CD4-positive, alpha-beta T cell treated with Interleukin-1 beta for 1 hour (primary cell): ENCODE results near the gene MRPS15.

Source experiments
- DNase-seq, 2 donors: peaks; one replicate each; pipeline ENCODE4 v3.0.0-alpha.2; 2020 to 2022

Gene MRPS15

DNA sequence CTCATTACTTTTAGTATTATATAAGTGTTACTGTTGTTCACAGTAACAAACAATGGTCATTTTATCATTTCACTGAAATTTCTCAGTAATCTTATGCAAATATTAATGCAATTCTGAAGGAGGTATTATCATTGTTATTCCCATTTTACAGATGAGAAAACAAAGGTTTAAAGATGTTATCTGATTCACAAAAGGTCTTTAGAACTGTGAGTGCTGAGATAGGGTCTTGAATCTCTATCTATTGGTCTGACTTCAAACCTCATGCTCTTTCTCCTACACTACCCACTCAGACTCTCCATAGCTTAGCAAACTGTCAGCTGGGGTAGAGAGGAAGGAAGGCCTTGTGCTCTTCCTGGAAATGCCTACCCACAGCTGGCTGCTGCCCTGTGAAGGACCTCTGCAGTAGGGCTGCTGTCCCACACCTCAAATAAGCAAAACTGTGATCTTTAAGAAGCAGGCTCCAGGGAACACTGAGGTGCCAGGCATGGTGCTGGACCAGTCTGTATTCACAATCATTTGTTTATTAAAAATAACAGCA lies 7.7 kb downstream of the MRPS15 start:
- DNase-seq: no peak

GRCh38 chr1:36455386-36455785 lies 8.8 kb downstream of the MRPS15 start:
- no peak for DNase-seq

- no peak for DNase-seq
Observed at GRCh38 chr1:36453600-36454388, 10.4 kb downstream of the MRPS15 start.

GRCh38 chr1:36453051-36453450 lies 11.1 kb downstream of the MRPS15 start:
- no peak for DNase-seq

GRCh38 chr1:36450919-36451305 lies 13.3 kb downstream of the MRPS15 start:
- DNase-seq: no peak

- DNase-seq: peak; percentile 91 to 92
Observed at GRCh38 chr1:36450270-36450918, 13.8 kb downstream of the MRPS15 start, which contains the start of gene OSCP1. Gene OSCP1 (minus strand): TSS chr1:36450451. CDS start chr1:36450369, 82 bp downstream.

DNA sequence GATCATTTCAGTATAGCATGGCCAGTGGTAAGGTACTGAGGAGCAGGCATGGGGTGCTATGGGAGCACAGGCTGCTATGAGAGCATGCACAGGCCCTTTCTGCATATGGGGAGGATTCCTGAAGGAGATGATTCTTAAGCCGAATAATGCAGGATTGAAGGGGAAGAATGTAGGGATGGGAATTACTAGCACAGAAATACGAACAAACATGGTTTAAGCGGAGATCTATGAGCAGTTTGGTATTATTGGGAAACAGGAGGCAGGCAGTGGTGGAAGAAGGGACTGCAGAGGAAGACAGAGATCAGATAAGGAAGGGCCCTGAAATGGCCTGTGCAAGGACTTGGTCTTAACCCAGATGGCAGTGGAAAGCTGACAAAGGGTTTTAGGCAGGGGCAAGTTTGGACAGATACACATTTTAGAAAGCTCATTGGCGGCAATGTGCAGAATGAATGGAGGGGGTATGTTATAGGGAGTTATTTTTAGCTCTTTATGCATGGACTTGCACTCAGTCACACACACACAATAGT lies 15.6 kb downstream of the MRPS15 start:
- no peak for DNase-seq

- no peak for DNase-seq
Observed at GRCh38 chr1:36447450-36447849, 16.7 kb downstream of the MRPS15 start.

- no peak for DNase-seq
Observed at GRCh38 chr1:36446746-36447145, 17.4 kb downstream of the MRPS15 start.

DNA sequence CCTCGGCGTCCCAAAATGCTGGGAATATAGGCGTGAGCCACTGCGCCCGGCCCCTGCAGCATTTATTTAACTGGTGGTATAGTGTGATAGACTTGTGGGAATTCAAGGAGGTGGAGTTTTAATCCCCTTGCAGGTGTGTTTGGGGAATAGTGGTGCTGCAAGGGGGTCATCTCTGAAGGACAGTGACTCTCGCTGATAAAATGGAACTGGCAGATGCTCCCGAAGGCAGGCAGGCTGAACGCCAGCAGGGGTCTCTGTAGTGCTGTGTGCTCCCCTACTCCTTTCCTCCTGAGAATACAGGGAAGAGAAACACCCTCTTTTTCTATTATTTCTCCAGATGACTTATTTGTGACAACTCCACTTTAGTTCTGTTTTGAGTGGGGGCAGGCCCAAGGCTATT lies 17.9 kb downstream of the MRPS15 start:
- DNase-seq: peak in 1 of 2 donors; percentile 25

DNA sequence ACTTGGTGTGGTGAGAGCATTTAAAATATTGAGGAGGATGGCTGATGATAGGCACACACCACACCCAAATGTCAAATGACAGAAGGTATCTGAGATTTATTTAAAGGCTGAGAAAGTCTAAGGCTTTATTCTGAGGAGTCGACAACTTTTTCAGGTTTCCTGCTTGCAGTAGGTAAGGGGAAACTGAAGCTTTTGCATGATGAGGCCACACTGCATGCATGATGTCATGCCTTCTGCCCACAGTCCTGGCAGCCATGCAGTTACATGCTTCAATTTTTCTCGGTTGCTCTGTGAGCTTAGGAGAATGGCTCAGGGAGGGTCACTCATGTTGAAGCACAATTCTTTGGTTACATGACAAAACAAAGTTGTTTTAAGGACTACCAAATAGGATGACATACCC lies 20.9 kb downstream of the MRPS15 start:
- no peak for DNase-seq

DNA sequence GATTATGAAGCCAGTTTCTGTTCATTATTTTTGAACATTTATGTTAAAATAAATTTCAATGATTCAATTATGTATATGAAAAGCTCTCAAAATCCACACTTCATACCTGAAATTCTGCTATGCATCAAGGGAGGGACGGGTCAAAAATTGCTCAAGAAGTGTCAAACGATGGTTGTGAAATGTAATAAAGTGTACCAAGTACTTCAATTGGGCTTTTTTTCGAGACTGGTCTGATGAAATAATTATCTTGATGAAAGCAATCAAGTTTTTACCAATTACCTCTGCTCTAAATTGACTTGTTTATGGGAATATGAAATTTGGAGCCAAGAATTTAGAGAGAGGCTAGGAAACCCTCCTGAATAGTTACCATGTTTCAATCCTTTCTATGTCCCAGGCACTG lies 21.8 kb downstream of the MRPS15 start:
- DNase-seq: no peak

DNA sequence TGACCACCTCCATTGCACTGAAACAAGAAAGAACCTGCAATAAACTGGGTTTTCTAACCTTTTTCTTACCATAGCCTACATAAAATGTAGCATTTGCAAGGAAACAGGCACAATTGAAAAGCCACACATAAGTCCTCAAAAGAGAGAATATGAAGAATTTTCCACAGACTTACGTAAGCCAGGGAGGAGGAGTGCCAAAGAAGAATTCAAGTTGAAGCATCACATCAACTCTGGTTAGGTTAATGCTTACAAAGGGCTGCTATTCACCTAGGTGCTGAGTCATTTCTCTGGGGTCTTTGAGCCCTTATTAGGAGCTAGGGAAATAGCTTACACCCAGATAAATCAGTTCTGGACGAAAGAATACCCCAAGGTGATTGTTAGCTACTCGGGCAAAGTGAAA lies 23.5 kb downstream of the MRPS15 start:
- DNase-seq: no peak

GRCh38 chr1:36440044-36440443 lies 24.1 kb downstream of the MRPS15 start:
- DNase-seq: no peak

GRCh38 chr1:36438715-36439114 lies 25.5 kb downstream of the MRPS15 start:
- DNase-seq: no peak

DNA sequence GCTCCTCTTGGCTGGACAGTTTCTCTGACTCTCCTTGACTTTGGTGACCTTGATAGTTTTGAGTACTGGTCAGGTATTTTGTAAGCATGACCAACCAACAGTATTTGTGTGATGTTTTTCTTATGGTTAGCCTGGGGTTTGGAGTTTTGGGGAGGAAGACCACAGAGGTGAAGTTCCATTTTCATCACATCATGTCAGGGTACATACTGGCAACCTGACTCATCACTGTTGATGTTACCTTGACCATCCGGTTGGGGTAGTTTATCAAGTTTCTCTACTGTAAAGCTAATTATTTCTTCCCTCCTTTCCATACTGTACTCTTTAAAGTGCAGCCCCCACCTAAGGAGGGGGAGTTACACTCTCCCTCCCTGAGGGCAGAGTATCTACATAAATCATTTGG lies 27.4 kb downstream of the MRPS15 start:
- DNase-seq: no peak

- DNase-seq: no peak
Observed at GRCh38 chr1:36433102-36433501, 31.1 kb downstream of the MRPS15 start.

- DNase-seq: no peak
Observed at GRCh38 chr1:36432616-36433015, 31.6 kb downstream of the MRPS15 start.

DNA sequence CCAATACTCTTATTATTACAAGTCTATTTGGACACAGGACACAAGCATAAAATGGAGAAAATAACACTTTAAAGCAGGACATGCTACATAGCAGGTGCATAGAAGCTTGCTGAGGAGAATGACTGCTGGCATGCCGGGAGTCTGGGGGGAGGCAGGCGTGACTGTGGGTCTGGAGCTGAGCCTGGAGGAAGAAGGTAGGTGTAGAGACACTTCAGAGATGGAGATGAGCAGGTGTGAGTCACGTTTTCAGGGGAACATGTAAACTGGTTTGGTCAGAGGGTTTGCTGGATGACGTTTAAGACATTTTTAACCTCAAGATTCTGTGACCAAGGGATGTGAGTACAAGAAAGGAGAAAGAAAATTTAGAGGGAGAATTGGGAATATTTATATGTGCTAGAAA lies 38.4 kb downstream of the MRPS15 start:
- no peak for DNase-seq

- DNase-seq: no peak
Observed at GRCh38 chr1:36421649-36422048, 42.5 kb downstream of the MRPS15 start.

DNA sequence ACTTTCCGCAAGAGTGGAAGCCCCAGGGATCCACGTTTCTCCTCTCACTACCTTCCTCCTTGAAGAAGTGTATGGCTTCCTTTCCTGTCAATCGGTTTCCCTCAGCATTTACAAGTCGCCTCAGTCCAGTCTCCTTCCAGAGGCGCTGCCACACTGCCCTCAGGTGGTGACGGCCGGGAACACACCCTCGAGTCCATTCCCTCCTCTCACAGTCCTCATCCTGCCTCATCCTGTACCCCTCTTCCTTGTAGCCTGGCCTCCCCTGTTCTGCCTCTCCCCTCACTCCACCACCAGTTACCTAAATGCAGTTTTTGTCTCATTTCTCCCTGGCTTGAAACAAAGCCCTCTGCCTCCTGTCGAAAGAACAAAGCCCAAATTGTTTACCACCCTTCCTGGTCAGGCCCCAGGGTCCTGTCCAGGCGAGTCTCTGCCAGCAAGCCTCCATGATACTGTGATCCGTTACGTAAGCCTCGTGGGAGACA lies 43.3 kb downstream of the MRPS15 start:
- peak; percentile 84 to 88 for DNase-seq

DNA sequence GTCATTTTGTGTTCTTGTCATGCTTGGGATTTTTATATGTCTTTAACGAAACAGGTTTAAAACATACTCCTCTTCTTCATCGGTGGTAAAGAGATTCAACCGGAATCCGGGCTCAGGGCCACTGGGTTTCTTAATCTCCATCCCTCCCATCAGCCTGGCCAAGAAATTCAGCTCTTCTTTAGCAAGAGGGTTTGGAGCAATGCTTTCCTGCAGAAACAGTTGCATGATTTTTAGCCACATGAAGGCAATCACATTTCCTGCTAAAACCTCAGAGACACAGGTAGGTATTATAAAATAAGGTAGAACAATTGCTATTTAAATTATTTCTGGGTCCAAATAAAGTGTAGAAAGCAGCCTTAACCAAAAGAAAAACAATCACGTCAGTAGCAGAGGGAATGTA lies 43.8 kb downstream of the MRPS15 start:
- no peak for DNase-seq

GRCh38 chr1:36419569-36419968 lies 44.6 kb downstream of the MRPS15 start:
- no peak for DNase-seq

DNA sequence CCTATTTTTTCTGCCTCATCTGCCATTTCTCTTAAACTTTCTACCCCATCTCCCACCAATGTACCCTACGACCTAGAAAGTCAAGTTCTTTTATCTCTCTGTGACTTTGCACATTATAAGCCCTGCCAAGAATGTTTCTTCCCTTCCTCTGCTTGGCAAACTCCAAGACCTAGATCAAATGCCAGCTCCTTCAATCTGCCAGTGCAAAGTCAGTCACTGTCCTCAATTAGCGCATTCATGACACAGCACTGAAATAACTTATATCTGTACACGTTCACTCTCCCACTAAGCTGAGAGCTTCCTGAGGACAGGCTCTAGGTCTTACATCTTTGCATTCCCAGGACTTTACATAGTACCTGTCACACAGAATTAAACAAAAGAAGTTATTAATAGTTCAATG lies 45.0 kb downstream of the MRPS15 start:
- no peak for DNase-seq
